H9 (cell line): ENCODE data around the gene PRDM5. TPM values are rescaled to one million over a fixed set of nuclear protein-coding genes. Genes with fewer than 3 reads are reported as not detected.

Experiments
- DNase-seq: peaks from one replicate; pipeline ENCODE4 v3.0.0-alpha.2; 2017
- H2AFZ ChIP-seq: one replicate; pipeline ENCODE4 v1.6.1; 2013; ENCODE audit warnings: mild to moderate bottlenecking, low read length, control low read depth, moderate library complexity
- H2AK5ac ChIP-seq: 2 replicates; pipeline ENCODE4 v1.6.1; 2013; ENCODE audit warnings: low read length, control low read depth, mixed read lengths; ENCODE audit not compliant: insufficient read length
- H2BK120ac ChIP-seq: one replicate; pipeline ENCODE4 v1.6.1; 2013; ENCODE audit warnings: low read depth, mild to moderate bottlenecking, low read length, control low read depth, inconsistent platforms; ENCODE audit not compliant: poor library complexity, severe bottlenecking
- H2BK12ac ChIP-seq: 2 replicates; pipeline ENCODE4 v1.6.1; 2013; ENCODE audit warnings: low read length, control low read depth, mixed read lengths, low read depth; ENCODE audit not compliant: insufficient read length
- H2BK15ac ChIP-seq: 2 replicates; pipeline ENCODE4 v1.6.1; 2013; ENCODE audit warnings: low read depth, low read length, control low read depth
- H2BK20ac ChIP-seq: one replicate; pipeline ENCODE4 v1.6.1; 2013; ENCODE audit warnings: low read depth, mild to moderate bottlenecking, low read length, control low read depth, inconsistent platforms; ENCODE audit not compliant: poor library complexity, severe bottlenecking
- H2BK5ac ChIP-seq: 2 replicates; pipeline ENCODE4 v1.6.1; 2013; ENCODE audit warnings: low read length, control low read depth, mixed read lengths; ENCODE audit not compliant: insufficient read length
- H3K14ac ChIP-seq: 2 replicates; pipeline ENCODE4 v1.6.1; 2013; ENCODE audit warnings: low read length, control low read depth; ENCODE audit not compliant: insufficient read depth
- H3K18ac ChIP-seq: 2 replicates; pipeline ENCODE4 v1.6.1; 2013; ENCODE audit warnings: low read depth, mild to moderate bottlenecking, mixed read lengths, low read length, control low read depth; ENCODE audit not compliant: insufficient read length
- H3K23ac ChIP-seq: 2 replicates; pipeline ENCODE4 v1.6.1; 2013; ENCODE audit warnings: low read length, control low read depth, mixed read lengths, low read depth; ENCODE audit not compliant: insufficient read length
- H3K23me2 ChIP-seq: 2 replicates; pipeline ENCODE4 v1.6.1; 2013; ENCODE audit warnings: low read depth, mild to moderate bottlenecking, mixed read lengths, low read length, control low read depth; ENCODE audit not compliant: insufficient read length, poor library complexity, severe bottlenecking
- H3K27ac ChIP-seq: 2 replicates; pipeline ENCODE4 v1.5.1; 2013; ENCODE audit warnings: low read length, control low read depth, mixed read lengths, low read depth; ENCODE audit not compliant: insufficient read length
- H3K27me3 ChIP-seq: 2 replicates; pipeline ENCODE4 v1.6.1; 2013; ENCODE audit warnings: low read length, control low read depth, inconsistent platforms; ENCODE audit not compliant: insufficient read depth
- H3K4ac ChIP-seq: 2 replicates; pipeline ENCODE4 v1.6.1; 2013; ENCODE audit warnings: low read depth, mild to moderate bottlenecking, control low read depth, inconsistent platforms, low read length, moderate library complexity
- H3K4me1 ChIP-seq: 2 replicates; pipeline ENCODE4 v1.6.1; 2013; ENCODE audit warnings: low read length, control low read depth, inconsistent platforms; ENCODE audit not compliant: insufficient read depth
- H3K4me2 ChIP-seq: 2 replicates; pipeline ENCODE4 v1.6.1; 2013; ENCODE audit warnings: low read length, control low read depth, mixed read lengths; ENCODE audit not compliant: insufficient read length, insufficient read depth
- H3K56ac ChIP-seq: 2 replicates; pipeline ENCODE4 v1.6.1; 2013; ENCODE audit warnings: low read depth, mild to moderate bottlenecking, mixed read lengths, low read length, control low read depth; ENCODE audit not compliant: insufficient read length
- H3K79me1 ChIP-seq: 2 replicates; pipeline ENCODE4 v1.6.1; 2013; ENCODE audit warnings: low read depth, mild to moderate bottlenecking, moderate library complexity, low read length, control low read depth, inconsistent platforms; ENCODE audit not compliant: insufficient read depth, poor library complexity, severe bottlenecking
- H3K79me2 ChIP-seq: 2 replicates; pipeline ENCODE4 v1.6.1; 2013; ENCODE audit warnings: low read length, control low read depth, inconsistent platforms; ENCODE audit not compliant: insufficient read depth
- H3K9ac ChIP-seq: 2 replicates; pipeline ENCODE4 v1.6.1; 2013; ENCODE audit warnings: low read length, control low read depth, mixed read lengths; ENCODE audit not compliant: insufficient read length; ENCODE audit errors: extremely low read depth
- H3K9me3 ChIP-seq: one replicate; pipeline ENCODE4 v1.6.1; 2013; ENCODE audit warnings: low read depth, low read length, inconsistent platforms; ENCODE audit not compliant: control insufficient read depth
- H3T11ph ChIP-seq: one replicate; pipeline ENCODE4 v1.6.1; 2013; ENCODE audit warnings: mild to moderate bottlenecking, low read length, control low read depth, inconsistent platforms
- H4K20me1 ChIP-seq: one replicate; pipeline ENCODE4 v1.6.1; 2013; ENCODE audit not compliant: control insufficient read depth, insufficient read length, insufficient read depth
- H4K5ac ChIP-seq: 2 replicates; pipeline ENCODE4 v1.6.1; 2013; ENCODE audit warnings: low read depth, mild to moderate bottlenecking, mixed read lengths, low read length, control low read depth; ENCODE audit not compliant: insufficient read length
- H4K8ac ChIP-seq: replicated peaks from 2 replicates; pipeline ENCODE4 v1.6.1; 2013; ENCODE audit warnings: low read length, control low read depth, mixed read lengths, low read depth; ENCODE audit not compliant: insufficient read length
- H4K91ac ChIP-seq: 2 replicates; pipeline ENCODE4 v1.6.1; 2013; ENCODE audit warnings: low read depth, mild to moderate bottlenecking, moderate library complexity, mixed read lengths, low read length, control low read depth; ENCODE audit not compliant: insufficient read length
- H3K27ac Mint-ChIP-seq, 3 experiments: 2 replicates in 2 of 3; 3 replicates in 1 of 3; pipeline ENCODE4 v1.8.0; 2020 to 2021; ENCODE audit warnings: mixed read lengths in 3 of 3, mild to moderate bottlenecking in 1 of 3, moderate library complexity in 1 of 3
- H3K27me3 Mint-ChIP-seq: 2 replicates; pipeline ENCODE4 v1.8.0; 2021; ENCODE audit warnings: low read depth, mild to moderate bottlenecking, moderate library complexity, mixed read lengths
- H3K36me3 Mint-ChIP-seq, 3 experiments: 2 replicates in 2 of 3; 3 replicates in 1 of 3; pipeline ENCODE4 v1.8.0; 2020 to 2021; ENCODE audit warnings: low read depth in 3 of 3, mixed read lengths in 3 of 3; ENCODE audit not compliant: insufficient read depth in 1 of 3
- H3K4me1 Mint-ChIP-seq, 2 experiments: 2 replicates each; pipeline ENCODE4 v1.8.0; 2020; ENCODE audit warnings: mixed read lengths in 2 of 2
- H3K4me3 Mint-ChIP-seq, 2 experiments: 2 replicates in 1 of 2; 3 replicates in 1 of 2; pipeline ENCODE4 v1.8.0; 2020 to 2021; ENCODE audit warnings: mild to moderate bottlenecking in 2 of 2, mixed read lengths in 2 of 2, moderate library complexity in 1 of 2
- H3K9me3 Mint-ChIP-seq, 2 experiments: 2 replicates in 1 of 2; 3 replicates in 1 of 2; pipeline ENCODE4 v1.8.0; 2020; ENCODE audit warnings: mild to moderate bottlenecking in 2 of 2, mixed read lengths in 2 of 2, moderate library complexity in 1 of 2
- WGBS: extraction: QIAGEN DNeasy Blood & Tissue Kit; methylation state at CpG from one replicate; pipeline ENCODE4 v1.1.7; 2013; ENCODE audit warnings: missing lambda C conversion rate, low lambda C conversion rate, mixed read lengths; ENCODE audit not compliant: insufficient read length; ENCODE audit errors: extremely low coverage; 5-methylcytosine and 5-hydroxymethylcytosine counted together
- total RNA-seq: library from RNA; stranded (reverse); gene quantifications from 2 replicates; pipeline ENCODE4 v1.2.1, GENCODE V29; 2021
- TF ChIP-seq, protein P1 (sequence below): fragments of 200-600 bp; sonication (generic); conservative IDR thresholded peaks from 3 replicates; pipeline ENCODE4 v1.8.0; 2021; ENCODE audit warnings: antibody characterized with exemption, mild to moderate bottlenecking

The PRDM5 gene
- total RNA-seq, 1 experiment from 2014 or later: 21.7 TPM

DNA sequence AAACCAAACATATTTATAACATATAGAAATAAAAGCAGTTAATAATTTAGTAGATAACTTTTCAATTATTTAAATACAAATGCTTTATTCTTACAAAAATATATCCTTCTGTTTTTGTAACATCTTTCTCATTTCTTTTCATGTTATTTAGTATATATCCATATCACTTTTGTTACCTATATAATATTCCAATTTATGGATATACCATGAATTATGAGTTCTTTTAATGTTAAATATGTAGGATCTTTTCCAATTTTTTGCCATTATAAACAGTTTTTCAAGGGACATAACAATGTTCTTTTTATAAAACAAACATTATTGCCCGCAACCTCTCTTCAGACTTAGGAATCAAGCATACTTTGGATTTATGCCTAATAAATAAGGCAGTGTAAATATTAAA is 151.6 kb downstream of the PRDM5 start:
- Mint-ChIP-seq H3K4me1 (0 out of 4 replicates have a peak, but pooled peaks cover 0 to 3% of the 10 kb centered on the region in 2 experiments), H3K27ac (no peak overlapping the region), H3K27me3 (no peaks in the 10 kb centered on the region), H3K9me3 (peaks cover 1 to 10% of the 10 kb centered on the region in 2 experiments; a peak in 1 of 5 replicates), H3K4me3 (no peak overlapping the region), H3K36me3 (peaks cover 10 to 15% (median 11%) of the 10 kb centered on the region in 3 experiments; a peak in 6 of 7 replicates)
- H3T11ph ChIP-seq: no peak overlapping the region
- no peak overlapping the region for H4K8ac ChIP-seq
- no peaks in the 10 kb centered on the region for H3K9me3 ChIP-seq
- H3K27me3 ChIP-seq: no peaks in the 10 kb centered on the region
- no peak overlapping the region for H3K27ac ChIP-seq
- H3K14ac ChIP-seq: no peak overlapping the region
- H2BK12ac ChIP-seq: no peak overlapping the region
- H3K9ac ChIP-seq: no peak overlapping the region
- H3K18ac ChIP-seq: no peak overlapping the region
- H3K23me2 ChIP-seq: no peaks in the 10 kb centered on the region
- TF ChIP-seq, protein P1, sequence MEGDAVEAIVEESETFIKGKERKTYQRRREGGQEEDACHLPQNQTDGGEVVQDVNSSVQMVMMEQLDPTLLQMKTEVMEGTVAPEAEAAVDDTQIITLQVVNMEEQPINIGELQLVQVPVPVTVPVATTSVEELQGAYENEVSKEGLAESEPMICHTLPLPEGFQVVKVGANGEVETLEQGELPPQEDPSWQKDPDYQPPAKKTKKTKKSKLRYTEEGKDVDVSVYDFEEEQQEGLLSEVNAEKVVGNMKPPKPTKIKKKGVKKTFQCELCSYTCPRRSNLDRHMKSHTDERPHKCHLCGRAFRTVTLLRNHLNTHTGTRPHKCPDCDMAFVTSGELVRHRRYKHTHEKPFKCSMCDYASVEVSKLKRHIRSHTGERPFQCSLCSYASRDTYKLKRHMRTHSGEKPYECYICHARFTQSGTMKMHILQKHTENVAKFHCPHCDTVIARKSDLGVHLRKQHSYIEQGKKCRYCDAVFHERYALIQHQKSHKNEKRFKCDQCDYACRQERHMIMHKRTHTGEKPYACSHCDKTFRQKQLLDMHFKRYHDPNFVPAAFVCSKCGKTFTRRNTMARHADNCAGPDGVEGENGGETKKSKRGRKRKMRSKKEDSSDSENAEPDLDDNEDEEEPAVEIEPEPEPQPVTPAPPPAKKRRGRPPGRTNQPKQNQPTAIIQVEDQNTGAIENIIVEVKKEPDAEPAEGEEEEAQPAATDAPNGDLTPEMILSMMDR: no peak
- WGBS: no CpG with 5 or more reads among the region's 1 CpG
- no peak overlapping the region for H3K4me2 ChIP-seq
- H3K56ac ChIP-seq: no peak overlapping the region
- H2BK15ac ChIP-seq: no peak overlapping the region
- H4K20me1 ChIP-seq: no peaks in the 10 kb centered on the region
- H3K4me1 ChIP-seq: no peaks in the 10 kb centered on the region
- no peak overlapping the region for H4K5ac ChIP-seq
- no peaks in the 10 kb centered on the region for H3K79me1 ChIP-seq
- H3K4ac ChIP-seq: no peak overlapping the region
- H2AFZ ChIP-seq: no peak overlapping the region
- no peak overlapping the region for H4K91ac ChIP-seq
- H2BK20ac ChIP-seq: no peak overlapping the region
- no peak overlapping the region for H2BK120ac ChIP-seq
- no peak overlapping the region for H2BK5ac ChIP-seq
- no peak for DNase-seq
- H3K79me2 ChIP-seq: no peaks in the 10 kb centered on the region
- H3K23ac ChIP-seq: no peak overlapping the region
- H2AK5ac ChIP-seq: no peak overlapping the region
